Hair follicular keratinocyte (primary cell): ENCODE measurements around the gene SMIM10L1. TPM values are rescaled to one million over a fixed set of nuclear protein-coding genes. Genes with fewer than 3 reads are reported as not detected.

Source experiments
- total RNA-seq: library from RNA; depleted of rRNA; stranded (reverse); fragments of >200 nt; gene quantifications from 2 replicates; pipeline ENCODE4 v1.2.3, GENCODE V29; 2015

The SMIM10L1 gene
- 3.5 and 4.1 TPM in 2 replicates for total RNA-seq

GRCh38 chr12:11171145-11171968 is at the start of gene SMIM10L1:
Gene SMIM10L1 (plus strand): TSS chr12:11171194. CDS start chr12:11171357, 163 bp downstream.

GRCh38 chr12:11134305-11134704 is 36.7 kb upstream of the SMIM10L1 start, which contains the start of gene TAS2R30:
Gene TAS2R30 (minus strand): TSS chr12:11134644. CDS start chr12:11134244, 400 bp downstream.

GRCh38 chr12:11186837-11187236 is 15.8 kb downstream of the SMIM10L1 start, which contains the start of gene TAS2R42:
Gene TAS2R42 (minus strand): TSS chr12:11186937. CDS start chr12:11186937, 0 bp downstream.

Other genes starting within 250 kb of the SMIM10L1 start
- not detected in 2 replicates for gene PRH2, start 242.0 kb upstream of the SMIM10L1 start, total RNA-seq
- 0.19 and 0.70 TPM in 2 replicates for gene TAS2R14, start 231.9 kb upstream of the SMIM10L1 start, total RNA-seq
- not detected in 2 replicates for gene TAS2R50, start 184.3 kb upstream of the SMIM10L1 start, total RNA-seq
- gene TAS2R20, start 172.9 kb upstream of the SMIM10L1 start, total RNA-seq, result 0.08 and 0.19 TPM in 2 replicates
- gene TAS2R19, start 148.6 kb upstream of the SMIM10L1 start, total RNA-seq, result 0.39 TPM in 1 of 2 replicates, not detected in the other
- 0.39 TPM in 1 of 2 replicates, not detected in the other for gene TAS2R31, start 139.8 kb upstream of the SMIM10L1 start, total RNA-seq
- gene TAS2R46, start 108.9 kb upstream of the SMIM10L1 start, total RNA-seq, result not detected in 2 replicates
- gene TAS2R43, start 78.9 kb upstream of the SMIM10L1 start, total RNA-seq, result not detected in 2 replicates
- 0.08 TPM in 1 of 2 replicates, not detected in the other for gene TAS2R30, start 36.5 kb upstream of the SMIM10L1 start, total RNA-seq
- gene TAS2R42, start 15.7 kb downstream of the SMIM10L1 start, total RNA-seq, result not detected in 2 replicates
- gene PRB3, start 98.5 kb downstream of the SMIM10L1 start, total RNA-seq, result not detected in 2 replicates
- gene PRB4, start 139.2 kb downstream of the SMIM10L1 start, total RNA-seq, result not detected in 2 replicates
- gene PRB2, start 224.4 kb downstream of the SMIM10L1 start, total RNA-seq, result not detected in 2 replicates